Ishikawa (cell line): Measurements from ENCODE around the gene LRPAP1.
A peak's percentile ranks its signal among the peaks of the same experiment; 100 is the strongest.

Experiments
- CEBPB ChIP-seq: IDR thresholded peaks from 2 replicates; pipeline ENCODE4 v1.6.1; 2012
- CREB1 ChIP-seq: IDR thresholded peaks from 2 replicates; pipeline ENCODE4 v1.6.1; 2012; ENCODE audit warnings: low read depth
- EGR1 ChIP-seq: IDR thresholded peaks from 2 replicates; pipeline ENCODE4 v1.6.1; 2012
- EP300 ChIP-seq: IDR thresholded peaks from 2 replicates; pipeline ENCODE4 v1.6.1; 2012; ENCODE audit warnings: borderline replicate concordance
- FOXM1 ChIP-seq: IDR thresholded peaks from 2 replicates; pipeline ENCODE4 v1.6.1; 2012; ENCODE audit warnings: low read depth, borderline replicate concordance
- NFIC ChIP-seq: IDR thresholded peaks from 2 replicates; pipeline ENCODE4 v1.6.1; 2012
- RAD21 ChIP-seq: IDR thresholded peaks from 2 replicates; pipeline ENCODE4 v1.6.1; 2012; ENCODE audit warnings: low read depth
- REST ChIP-seq: IDR thresholded peaks from 2 replicates; pipeline ENCODE4 v1.6.1; 2012; ENCODE audit warnings: low read depth, mild to moderate bottlenecking
- TAF1 ChIP-seq: IDR thresholded peaks from 2 replicates; pipeline ENCODE4 v1.6.1; 2012; ENCODE audit warnings: low read depth, mild to moderate bottlenecking
- TCF12 ChIP-seq: IDR thresholded peaks from 2 replicates; pipeline ENCODE4 v1.6.1; 2012; ENCODE audit warnings: low read depth
- TEAD4 ChIP-seq: IDR thresholded peaks from 2 replicates; pipeline ENCODE4 v1.6.1; 2012
- YY1 ChIP-seq: IDR thresholded peaks from 2 replicates; pipeline ENCODE4 v1.6.1; 2012; ENCODE audit warnings: low read depth
- ZBTB7A ChIP-seq: IDR thresholded peaks from 2 replicates; pipeline ENCODE4 v1.6.1; 2012; ENCODE audit warnings: low read depth
- TF ChIP-seq, protein P1 (sequence below): IDR thresholded peaks from 2 replicates; pipeline ENCODE4 v1.6.1; 2012
- TF ChIP-seq, protein P2 (sequence below): IDR thresholded peaks from 2 replicates; pipeline ENCODE4 v1.6.1; 2012

The LRPAP1 gene

GRCh38 chr4:3470244-3471097, 61.8 kb downstream of the LRPAP1 start:
- peak; percentile 97 for TF ChIP-seq NFIC
- TF ChIP-seq FOXM1, result no peak
- no peak for TF ChIP-seq CEBPB
- TF ChIP-seq CREB1, result no peak
- TF ChIP-seq, protein P1, sequence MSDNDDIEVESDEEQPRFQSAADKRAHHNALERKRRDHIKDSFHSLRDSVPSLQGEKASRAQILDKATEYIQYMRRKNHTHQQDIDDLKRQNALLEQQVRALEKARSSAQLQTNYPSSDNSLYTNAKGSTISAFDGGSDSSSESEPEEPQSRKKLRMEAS, result peak; percentile 92
- TF ChIP-seq TAF1, result no peak
- no peak for TF ChIP-seq EGR1
- peak; percentile 52; the same call in 1 of the 2 replicates for TF ChIP-seq TEAD4
- no peak for TF ChIP-seq YY1
- TF ChIP-seq, protein P2, sequence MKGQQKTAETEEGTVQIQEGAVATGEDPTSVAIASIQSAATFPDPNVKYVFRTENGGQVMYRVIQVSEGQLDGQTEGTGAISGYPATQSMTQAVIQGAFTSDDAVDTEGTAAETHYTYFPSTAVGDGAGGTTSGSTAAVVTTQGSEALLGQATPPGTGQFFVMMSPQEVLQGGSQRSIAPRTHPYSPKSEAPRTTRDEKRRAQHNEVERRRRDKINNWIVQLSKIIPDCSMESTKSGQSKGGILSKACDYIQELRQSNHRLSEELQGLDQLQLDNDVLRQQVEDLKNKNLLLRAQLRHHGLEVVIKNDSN, result peak; percentile 66
- no peak for TF ChIP-seq REST
- no peak for TF ChIP-seq RAD21
- TF ChIP-seq ZBTB7A, result 0 out of 2 replicates have a peak, but pooled peaks have one; percentile 18
- TF ChIP-seq TCF12, result peak; percentile 67
- 0 out of 2 replicates have a peak, but pooled peaks have one; percentile 18 for TF ChIP-seq EP300

GRCh38 chr4:3469386-3470243, 62.6 kb downstream of the LRPAP1 start:
- TF ChIP-seq YY1 (no peak), FOXM1 (no peak), EGR1 (no peak), TCF12 (peak; percentile 29; the same call in 1 of the 2 replicates)

DNA sequence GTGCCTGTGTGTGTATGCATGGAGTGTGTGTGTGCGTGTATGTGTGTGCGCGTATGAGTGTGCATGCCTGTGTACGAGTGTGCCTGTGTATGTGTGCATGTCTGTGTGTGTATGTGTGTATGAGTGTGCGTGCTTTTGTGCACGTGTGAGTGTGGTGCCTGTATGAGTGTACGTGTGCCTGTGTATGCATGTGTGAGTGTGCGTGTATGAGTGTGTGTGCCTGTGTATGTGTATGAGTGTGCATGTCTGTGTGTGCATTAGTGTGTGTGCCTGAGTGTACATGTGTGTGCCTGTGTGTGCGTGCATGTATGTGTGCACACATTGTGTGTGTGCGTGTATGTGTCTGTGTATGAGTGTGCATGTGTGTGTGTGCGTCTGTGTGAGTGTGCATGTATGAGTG, 63.4 kb downstream of the LRPAP1 start:
- no peak for TF ChIP-seq YY1
- TF ChIP-seq NFIC, result no peak
- no peak for TF ChIP-seq TAF1
- TF ChIP-seq EGR1, result no peak
- no peak for TF ChIP-seq ZBTB7A
- TF ChIP-seq EP300, result no peak
- no peak for TF ChIP-seq RAD21
- TF ChIP-seq, protein P1, result no peak
- TF ChIP-seq FOXM1, result no peak
- TF ChIP-seq REST, result no peak

- TF ChIP-seq RAD21, result no peak
- TF ChIP-seq EGR1, result no peak
- no peak for TF ChIP-seq EP300
- TF ChIP-seq TEAD4, result no peak
- no peak for TF ChIP-seq TAF1
- no peak for TF ChIP-seq YY1
- TF ChIP-seq REST, result no peak
- no peak for TF ChIP-seq CREB1
- TF ChIP-seq FOXM1, result no peak
- TF ChIP-seq, protein P2, result no peak
- TF ChIP-seq NFIC, result no peak
- TF ChIP-seq, protein P1, result no peak
- TF ChIP-seq ZBTB7A, result no peak
- no peak for TF ChIP-seq CEBPB
- TF ChIP-seq TCF12, result no peak
Observed at GRCh38 chr4:3468154-3468553, 64.1 kb downstream of the LRPAP1 start.
